Measurements from ENCODE around the gene FAM227B.

- no peak for TF ChIP-seq CTCF (IDR thresholded peaks at IDR 0.05)
- no peak for TF ChIP-seq EZH2 (IDR thresholded peaks at IDR 0.05)
- no peak for TF ChIP-seq EZH2phosphoT487 (IDR thresholded peaks at IDR 0.05)
These were observed 29.4 kb upstream of the FAM227B start for GRCh38 chr15:49649987-49650386.
